ENCODE measurements around the gene NPM1. TPM values are rescaled to one million over a fixed set of nuclear protein-coding genes. Genes with fewer than 3 reads are reported as not detected.
A peak's percentile ranks its signal among the peaks of the same experiment; 100 is the strongest.
"Not testable (repeated sequence)": the region's sequence is repeated elsewhere in the genome, so short reads cannot be mapped to it uniquely, and the experiment has no call there.

Gene NPM1
- total and polyA plus RNA-seq, 10 donors, result 441 to 2,472 (median 624) TPM

DNA sequence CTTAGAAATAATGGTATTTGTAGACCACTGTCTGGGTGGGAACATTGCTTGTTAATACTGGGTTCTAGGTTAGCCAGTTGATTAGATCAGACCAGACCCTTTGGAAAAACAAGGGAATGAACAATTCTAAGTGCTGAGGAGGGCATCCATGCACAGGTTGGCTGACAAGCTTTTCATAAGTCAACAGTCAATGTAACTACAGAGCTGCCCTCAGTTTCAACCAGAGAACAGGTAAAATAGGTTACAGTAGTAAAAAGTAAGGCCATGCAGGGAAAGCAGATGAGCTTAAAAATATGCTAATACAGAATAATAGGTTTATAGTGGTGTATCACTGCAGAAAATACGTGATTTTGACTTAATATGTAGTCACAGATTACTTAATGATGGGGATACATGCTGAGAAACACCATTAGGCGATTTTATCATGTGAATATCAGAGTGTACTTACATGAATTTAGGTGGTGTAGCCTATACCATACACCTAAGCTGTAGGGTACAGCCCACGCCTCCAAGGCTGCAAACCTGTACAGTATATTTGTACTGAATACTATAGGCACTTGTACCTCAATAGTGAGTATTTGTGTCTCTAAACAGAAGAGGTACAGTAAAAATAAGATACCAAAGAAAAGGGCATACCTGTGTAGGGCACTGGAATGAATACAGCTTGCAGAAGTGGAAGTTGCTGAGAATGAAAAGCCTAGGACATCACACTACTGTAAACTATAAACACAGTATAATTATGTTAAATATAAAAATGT is 25.7 kb downstream of the NPM1 start:
- TF ChIP-seq, protein P1, sequence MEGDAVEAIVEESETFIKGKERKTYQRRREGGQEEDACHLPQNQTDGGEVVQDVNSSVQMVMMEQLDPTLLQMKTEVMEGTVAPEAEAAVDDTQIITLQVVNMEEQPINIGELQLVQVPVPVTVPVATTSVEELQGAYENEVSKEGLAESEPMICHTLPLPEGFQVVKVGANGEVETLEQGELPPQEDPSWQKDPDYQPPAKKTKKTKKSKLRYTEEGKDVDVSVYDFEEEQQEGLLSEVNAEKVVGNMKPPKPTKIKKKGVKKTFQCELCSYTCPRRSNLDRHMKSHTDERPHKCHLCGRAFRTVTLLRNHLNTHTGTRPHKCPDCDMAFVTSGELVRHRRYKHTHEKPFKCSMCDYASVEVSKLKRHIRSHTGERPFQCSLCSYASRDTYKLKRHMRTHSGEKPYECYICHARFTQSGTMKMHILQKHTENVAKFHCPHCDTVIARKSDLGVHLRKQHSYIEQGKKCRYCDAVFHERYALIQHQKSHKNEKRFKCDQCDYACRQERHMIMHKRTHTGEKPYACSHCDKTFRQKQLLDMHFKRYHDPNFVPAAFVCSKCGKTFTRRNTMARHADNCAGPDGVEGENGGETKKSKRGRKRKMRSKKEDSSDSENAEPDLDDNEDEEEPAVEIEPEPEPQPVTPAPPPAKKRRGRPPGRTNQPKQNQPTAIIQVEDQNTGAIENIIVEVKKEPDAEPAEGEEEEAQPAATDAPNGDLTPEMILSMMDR (IDR thresholded peaks at IDR 0.05 in 8 of 11, conservative IDR thresholded peaks at IDR 0.05 in 3 of 11), result no peak
- TF ChIP-seq POLR2AphosphoS5 (IDR thresholded peaks at IDR 0.05), result peak in 1 of 3 donors; percentile 3
- TF ChIP-seq POLR2A (IDR thresholded peaks at IDR 0.05), result no peak
- 87 to 97% (median 92%) methylated on average over 3 of the region's 3 CpGs for WGBS, 5 donors
- Histone ChIP-seq H3K27me3 (replicated peaks in 1 of 7) (peaks cover 0 to under 1% (median 0%) of the 10 kb centered on the region in 7 donors), H3K4me3 (no peak overlapping the region), H3K36me3 (peaks cover 0 to 61% (median 43%) of the 10 kb centered on the region in 6 donors), H3K9me3 (no peaks in the 10 kb centered on the region), H3K27ac (no peak overlapping the region), H3K4me1 (peaks cover 0 to 17% (median 1%) of the 10 kb centered on the region in 6 donors)
- no peak for DNase-seq
- intact Hi-C loops (cut with DNase I; ENCODE audit: low total_unique reads), result no loop called here

DNA sequence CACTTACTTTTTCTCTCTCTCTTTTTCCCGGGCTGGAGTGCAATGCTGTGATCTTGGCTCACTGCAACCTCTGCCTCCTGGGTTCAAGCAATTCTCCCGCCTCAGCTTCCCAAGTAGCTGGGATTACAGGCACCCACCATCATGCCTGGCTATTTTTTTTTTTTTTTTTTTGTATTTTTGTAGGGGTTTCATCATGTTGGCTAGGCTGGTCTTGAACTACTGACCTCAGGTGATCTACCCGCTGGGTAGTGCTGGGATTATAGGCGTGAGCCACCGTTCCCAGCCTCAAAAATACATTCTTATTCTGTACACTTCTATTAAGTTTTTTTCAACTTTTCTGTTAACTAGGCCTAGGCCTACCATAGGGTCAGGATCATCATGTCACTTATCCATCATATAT is 26.3 kb downstream of the NPM1 start:
- intact Hi-C loops (cut with DNase I; ENCODE audit: low total_unique reads), result not testable (repeated sequence)

DNA sequence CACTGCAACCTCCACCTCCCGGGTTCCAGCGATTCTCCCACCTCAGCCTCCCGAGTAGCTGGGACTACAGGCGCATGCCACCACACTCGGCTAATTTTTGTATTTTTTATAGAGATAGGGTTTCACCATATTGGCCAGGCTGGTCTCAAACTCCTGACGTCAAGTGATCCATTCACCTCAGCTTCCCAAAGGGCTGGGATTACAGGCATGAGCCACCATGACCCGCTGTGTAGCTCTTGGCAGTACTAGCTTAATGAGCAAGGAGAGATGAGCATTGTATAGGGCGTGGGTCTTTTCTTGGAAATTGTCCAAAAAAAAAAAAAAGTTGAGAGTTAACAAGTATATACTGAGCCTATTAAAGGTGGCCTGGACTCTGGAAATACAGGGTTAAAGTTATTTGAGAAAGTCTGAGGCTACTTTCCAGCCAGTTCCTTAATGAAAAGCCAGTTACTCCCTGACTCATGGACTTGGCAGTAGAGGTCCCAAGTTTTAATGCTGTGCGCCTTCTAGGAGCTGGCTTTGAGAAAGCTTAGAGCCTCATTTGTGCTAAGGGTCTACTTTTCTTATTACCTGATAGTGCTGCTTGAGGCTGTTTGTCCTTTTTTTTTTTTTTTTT is 27.6 kb downstream of the NPM1 start:
- Histone ChIP-seq H3K9me3 (no peaks in the 10 kb centered on the region), H3K36me3 (peaks cover 0 to 42% (median 24%) of the 10 kb centered on the region in 6 donors), H3K4me3 (no peak overlapping the region), H3K27ac (no peak overlapping the region), H3K4me1 (peaks cover 10 to 23% (median 20%) of the 10 kb centered on the region in 6 donors), H3K27me3 (replicated peaks in 1 of 7) (peaks cover 0 to 19% (median 16%) of the 10 kb centered on the region in 7 donors)
- 75 to 90% (median 88%) methylated on average over 9 of the region's 9 CpGs for WGBS, 5 donors
- DNase-seq, result no peak
- intact Hi-C loops (cut with DNase I; ENCODE audit: low total_unique reads), result loop anchor here (5.0 kb wide), 1 partner anchor 492 kb away; no protein-coding TSS in a partner anchor
- TF ChIP-seq POLR2AphosphoS5 (IDR thresholded peaks at IDR 0.05) (no peak), POLR2A (IDR thresholded peaks at IDR 0.05) (no peak)
- TF ChIP-seq, protein P1 (IDR thresholded peaks at IDR 0.05 in 8 of 11, conservative IDR thresholded peaks at IDR 0.05 in 3 of 11), result no peak

More for the DNA sequence above, 26.3 kb downstream of the NPM1 start:
- H3K36me3 ChIP-seq, result peaks cover 0 to 55% (median 36%) of the 10 kb centered on the region in 6 donors
- not testable (repeated sequence) for H3K27me3 ChIP-seq (replicated peaks in 1 of 7); H3K4me3 ChIP-seq; DNase-seq; H3K27ac ChIP-seq; H3K9me3 ChIP-seq
- WGBS, 5 donors, result 88 to 93% (median 91%) methylated on average over 5 of the region's 5 CpGs
- peaks cover 6 to 20% (median 8%) of the 10 kb centered on the region in 6 donors for H3K4me1 ChIP-seq

DNA sequence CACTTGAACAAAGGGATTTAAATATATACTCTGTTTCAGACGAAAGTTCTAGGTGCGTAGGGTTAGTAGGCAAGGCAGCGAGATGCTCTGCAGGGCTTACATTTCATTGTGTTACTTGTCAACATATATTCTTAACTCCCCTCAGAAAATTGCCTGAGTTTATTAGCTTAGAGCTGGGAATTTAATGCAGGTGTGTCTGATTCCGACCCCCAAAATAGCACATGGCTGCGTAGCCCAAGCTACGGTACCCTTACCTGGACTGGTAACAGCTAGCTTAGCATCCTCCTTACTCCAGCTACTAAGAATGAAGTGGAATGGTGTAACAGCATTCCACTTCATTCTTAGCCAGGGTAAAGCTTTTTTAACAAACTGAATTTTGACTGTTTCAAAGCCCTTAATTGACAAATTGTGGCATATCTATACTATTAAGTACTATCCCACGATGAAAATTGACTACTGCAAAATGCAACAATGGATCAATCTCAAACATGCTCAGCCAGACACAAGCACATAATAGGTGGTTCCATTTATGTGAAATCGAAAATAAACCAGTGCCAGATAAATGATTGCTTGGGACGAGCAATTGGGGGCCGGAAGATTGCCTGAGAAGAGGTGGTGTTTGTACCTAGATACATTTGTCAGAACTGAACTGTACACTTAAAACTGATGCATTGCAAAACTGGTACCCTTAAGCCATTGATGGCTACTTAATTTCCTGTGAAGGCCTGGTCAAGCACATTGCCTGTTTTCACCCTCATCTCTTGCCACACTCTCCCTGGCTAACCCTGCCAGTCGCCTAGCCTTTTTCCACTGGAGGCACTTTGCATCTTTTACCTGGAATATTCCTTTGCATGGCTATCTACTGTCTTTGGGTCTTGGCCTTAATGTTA is 28.8 kb downstream of the NPM1 start:
- no peak overlapping the region for H3K4me3 ChIP-seq
- peaks cover 0 to 31% (median 15%) of the 10 kb centered on the region in 6 donors for H3K36me3 ChIP-seq
- peaks cover 16 to 34% (median 32%) of the 10 kb centered on the region in 6 donors for H3K4me1 ChIP-seq
- intact Hi-C loops (cut with DNase I; ENCODE audit: low total_unique reads), result loop anchor here (5.0 kb wide), 1 partner anchor 491 kb away; no protein-coding TSS in a partner anchor
- peaks cover 0 to 31% (median 28%) of the 10 kb centered on the region in 7 donors for H3K27me3 ChIP-seq (replicated peaks in 1 of 7)
- no peak overlapping the region for H3K27ac ChIP-seq
- no peak for DNase-seq
- TF ChIP-seq POLR2AphosphoS5 (IDR thresholded peaks at IDR 0.05) (no peak), POLR2A (IDR thresholded peaks at IDR 0.05) (no peak)
- TF ChIP-seq, protein P1 (IDR thresholded peaks at IDR 0.05 in 8 of 11, conservative IDR thresholded peaks at IDR 0.05 in 3 of 11), result no peak
- WGBS, 5 donors, result 86 to 92% (median 89%) methylated on average over 11 of the region's 11 CpGs
- no peaks in the 10 kb centered on the region for H3K9me3 ChIP-seq

All from spleen (tissue), 11 donors.